Muscle of leg (tissue), 11 donors: ENCODE data around the gene DNAJC5. TPM values are rescaled to one million over a fixed set of nuclear protein-coding genes. Genes with fewer than 3 reads are reported as not detected.
A peak's percentile ranks its signal among the peaks of the same experiment; 100 is the strongest.
"Not testable (repeated sequence)": the region's sequence is repeated elsewhere in the genome, so short reads cannot be mapped to it uniquely, and the experiment has no call there.

Experiments used
- DNase-seq: peaks from one replicate; pipeline ENCODE4 v3.0.0; 2013
- H3K27ac ChIP-seq: one replicate; pipeline ENCODE4 v1.5.1; 2013; ENCODE audit warnings: mild to moderate bottlenecking, low read length, control low read depth
- H3K27me3 ChIP-seq: one replicate; pipeline ENCODE4 v1.6.1; 2013; ENCODE audit warnings: low read length; ENCODE audit not compliant: control insufficient read depth, insufficient read depth
- H3K36me3 ChIP-seq: one replicate; pipeline ENCODE4 v1.6.1; 2013; ENCODE audit warnings: low read length; ENCODE audit not compliant: control insufficient read depth, insufficient read depth
- H3K4me1 ChIP-seq: one replicate; pipeline ENCODE4 v1.6.1; 2013; ENCODE audit warnings: low read length; ENCODE audit not compliant: control insufficient read depth, insufficient read depth
- H3K4me3 ChIP-seq: one replicate; pipeline ENCODE4 v1.5.1; 2013; ENCODE audit warnings: low read length, control low read depth
- H3K9me3 ChIP-seq: replicated peaks from 2 replicates; pipeline ENCODE4 v1.6.1; 2013; ENCODE audit warnings: low read depth, low read length; ENCODE audit not compliant: control insufficient read depth
- WGBS: methylation state at CpG from one replicate; pipeline ENCODE4 v1.1.5; 2013; ENCODE audit warnings: missing lambda C conversion rate; ENCODE audit not compliant: insufficient coverage; 5-methylcytosine and 5-hydroxymethylcytosine counted together
- polyA plus RNA-seq, 8 donors: library from polyadenylated mRNA; unstranded; fragments of 120-200 nt; gene quantifications; one replicate each; pipeline versions ENCODE4 v1.2.1 to v1.2.3, GENCODE V29; 2013; ENCODE audit warnings: inconsistent platforms in 1 of 8, low replicate concordance in 1 of 8; ENCODE audit not compliant: insufficient read length in 8 of 8, insufficient read depth in 1 of 8
- total RNA-seq: library from RNA; stranded (reverse); fragments of 120-200 nt; gene quantifications from one replicate; pipeline ENCODE4 v1.2.4, GENCODE V29; 2013

DNAJC5 gene
- total and polyA plus RNA-seq, 9 donors = 26.8 to 37.9 (median 32.3) TPM

DNA sequence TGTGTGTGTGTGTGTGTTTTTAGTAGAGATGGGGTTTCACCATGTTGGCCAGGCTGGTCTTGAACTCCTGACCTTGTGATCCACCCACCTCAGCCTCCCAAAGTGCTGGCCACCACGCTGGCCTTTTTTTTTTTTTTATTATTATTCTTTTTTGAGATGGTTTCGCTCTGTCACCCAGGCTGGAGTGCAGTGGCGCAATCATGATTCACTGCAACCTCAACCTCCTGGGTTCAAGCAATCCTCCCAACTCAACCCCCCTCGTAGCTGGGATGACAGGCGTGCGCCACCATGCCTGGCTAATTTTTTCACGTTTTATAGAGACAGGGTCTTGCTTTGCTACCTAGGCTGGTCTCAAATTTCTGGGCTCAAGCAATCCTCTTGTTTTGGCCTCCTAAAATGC is 20.7 kb upstream of the DNAJC5 start:
- not testable (repeated sequence) for DNase-seq, H3K27ac ChIP-seq, H3K27me3 ChIP-seq

DNA sequence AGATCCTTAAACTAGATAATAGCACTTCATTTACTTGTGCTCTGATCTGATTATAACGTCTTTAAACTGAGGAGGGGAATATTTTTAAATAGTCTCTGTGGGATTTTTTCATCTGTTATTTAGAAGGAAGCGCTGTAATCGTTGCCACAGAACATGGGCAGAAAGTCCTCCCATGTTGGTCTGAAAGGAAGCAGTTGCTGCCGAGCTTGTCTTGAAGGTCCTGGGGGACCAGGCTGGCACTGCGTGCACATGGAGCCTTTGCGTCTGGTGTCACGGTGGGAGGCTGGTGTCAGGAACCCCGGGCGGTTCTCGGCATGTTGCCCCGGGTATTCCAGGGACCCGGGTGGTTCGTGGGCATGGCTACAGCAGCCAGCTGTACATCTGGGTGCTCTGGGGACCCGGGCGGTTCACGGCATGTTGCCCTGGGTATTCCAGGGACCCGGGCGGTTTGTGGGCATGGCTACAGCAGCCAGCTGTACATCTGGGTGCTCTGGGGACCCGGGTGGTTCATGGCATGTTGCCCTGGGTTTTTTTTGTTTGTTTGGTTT is 18.4 kb upstream of the DNAJC5 start:
- no peaks in the 10 kb centered on the region for H3K9me3 ChIP-seq
- H3K4me1 ChIP-seq = peaks cover 26% of the 10 kb centered on the region
- no peak for DNase-seq
- 90% methylated on average over 17 of the region's 19 CpGs for WGBS
- no peaks in the 10 kb centered on the region for H3K27me3 ChIP-seq
- no peak overlapping the region for H3K4me3 ChIP-seq
- H3K27ac ChIP-seq = no peak overlapping the region
- H3K36me3 ChIP-seq = peaks cover 71% of the 10 kb centered on the region

More for the DNA sequence above, 20.7 kb upstream of the DNAJC5 start:
- H3K4me1 ChIP-seq = peaks cover 24% of the 10 kb centered on the region
- H3K36me3 ChIP-seq = peaks cover 78% of the 10 kb centered on the region
- not testable (repeated sequence) for H3K9me3 ChIP-seq, H3K4me3 ChIP-seq
- 97% methylated on average over 5 of the region's 7 CpGs for WGBS

DNA sequence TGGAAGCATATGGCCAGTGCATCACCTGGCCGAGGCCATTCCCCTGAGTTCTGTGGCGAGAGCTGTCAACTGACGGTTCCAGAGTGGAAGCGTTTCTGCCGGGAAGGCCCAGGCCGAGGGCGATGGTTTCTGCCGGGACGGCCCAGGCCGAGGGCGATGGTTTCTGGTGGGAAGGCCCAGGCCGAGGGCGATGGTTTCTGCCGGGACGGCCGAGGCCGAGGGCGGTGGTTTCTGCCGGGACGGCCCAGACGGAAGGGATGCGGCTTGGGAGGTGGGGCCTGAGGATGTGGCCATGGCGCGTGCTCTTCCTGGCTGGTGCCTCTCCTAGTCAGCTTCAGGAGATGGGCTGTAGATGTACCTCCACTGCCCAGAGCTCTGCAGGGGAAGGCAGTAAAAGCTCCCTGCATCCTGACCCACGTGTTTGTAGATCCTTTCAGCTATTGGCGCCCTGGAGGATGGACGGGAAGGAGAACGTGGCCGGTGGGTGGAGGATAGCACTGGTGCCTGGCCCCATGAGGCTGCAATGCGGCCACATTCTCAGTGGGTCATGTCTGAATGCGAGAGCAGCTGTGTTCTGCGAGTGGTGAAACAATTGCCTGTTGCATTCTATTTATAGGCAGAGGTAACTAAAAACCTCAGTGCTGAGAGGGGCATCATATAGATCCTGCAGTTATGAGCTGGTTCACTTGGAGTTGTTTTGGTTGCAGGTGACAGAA is 17.0 kb upstream of the DNAJC5 start:
- Histone ChIP-seq H3K9me3 (no peaks in the 10 kb centered on the region), H3K4me1 (peaks cover 26% of the 10 kb centered on the region), H3K36me3 (peaks cover 75% of the 10 kb centered on the region), H3K4me3 (no peak overlapping the region), H3K27me3 (no peaks in the 10 kb centered on the region), H3K27ac (peak overlapping the region; percentile 77)
- 89% methylated on average over 32 of the region's 32 CpGs for WGBS
- peak; percentile 40 for DNase-seq

DNA sequence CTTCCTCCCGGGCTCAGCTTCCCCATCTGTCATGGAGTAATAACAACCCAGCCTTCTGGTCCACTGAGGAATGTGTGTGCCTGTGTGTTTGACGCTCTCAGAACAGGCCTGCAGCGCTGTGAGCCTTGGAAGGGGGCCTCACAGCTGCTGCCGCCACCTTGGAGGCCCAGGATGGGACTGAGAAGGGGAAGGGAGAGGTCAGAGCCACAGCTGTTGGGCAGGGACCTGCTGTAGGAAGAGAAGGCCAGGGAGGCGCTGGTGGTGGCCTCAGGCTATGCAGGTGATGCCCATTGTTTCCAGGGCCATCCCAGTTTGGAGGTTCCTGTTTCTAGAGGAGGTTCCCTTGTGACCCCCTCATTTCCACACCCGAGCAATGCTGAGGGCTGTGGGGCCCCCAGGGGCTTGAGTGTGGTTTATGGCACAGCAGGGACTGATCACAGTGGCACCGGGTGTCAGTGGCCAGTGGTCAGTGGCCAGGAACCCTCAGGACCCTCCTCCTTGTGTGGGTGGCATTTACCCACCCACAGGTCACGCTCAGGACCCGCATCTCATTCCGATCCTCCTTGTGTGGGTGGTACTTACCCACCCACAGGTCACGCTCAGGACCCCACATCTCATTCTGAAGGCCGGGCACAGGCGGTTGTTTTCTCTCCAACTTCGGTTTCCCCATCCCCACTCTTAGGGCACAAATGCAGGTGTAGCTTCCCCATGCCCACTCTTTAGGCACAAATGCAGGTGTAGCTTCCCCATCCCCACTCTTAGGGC is 15.8 kb upstream of the DNAJC5 start:
- H3K4me3 ChIP-seq = no peak overlapping the region
- H3K27ac ChIP-seq = peak overlapping the region; percentile 77
- peak; percentile 65 for DNase-seq
- H3K4me1 ChIP-seq = peaks cover 35% of the 10 kb centered on the region
- peaks cover 78% of the 10 kb centered on the region for H3K36me3 ChIP-seq
- 71% methylated on average over 12 of the region's 14 CpGs for whole genome bisulfite sequencing
- H3K9me3 ChIP-seq = no peaks in the 10 kb centered on the region
- no peaks in the 10 kb centered on the region for H3K27me3 ChIP-seq

DNA sequence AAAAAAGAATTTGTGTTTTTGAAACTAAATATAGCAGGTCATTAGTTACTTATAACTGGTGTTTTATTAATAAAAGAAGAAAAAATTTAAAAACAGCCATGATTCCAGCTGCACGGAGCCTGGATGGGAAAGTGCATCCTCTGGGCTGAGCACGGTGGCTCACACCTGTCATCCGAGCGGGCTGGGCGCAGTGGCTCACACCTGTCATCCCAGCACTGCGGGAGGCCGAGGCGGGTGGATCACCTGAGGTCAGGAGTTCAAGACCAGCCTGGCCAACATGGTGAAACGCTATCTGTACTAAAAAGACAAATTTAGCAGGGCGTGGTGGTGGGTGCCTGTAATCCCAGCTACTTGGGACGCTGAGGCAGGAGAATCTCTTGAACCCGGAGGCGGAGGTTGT is 14.0 kb upstream of the DNAJC5 start:
- not testable (repeated sequence) for DNase-seq, H3K4me3 ChIP-seq, H3K27ac ChIP-seq, H3K27me3 ChIP-seq, H3K9me3 ChIP-seq
- H3K36me3 ChIP-seq = peaks cover 79% of the 10 kb centered on the region
- 87% methylated on average over 13 of the region's 13 CpGs for WGBS
- H3K4me1 ChIP-seq = peaks cover 50% of the 10 kb centered on the region

DNA sequence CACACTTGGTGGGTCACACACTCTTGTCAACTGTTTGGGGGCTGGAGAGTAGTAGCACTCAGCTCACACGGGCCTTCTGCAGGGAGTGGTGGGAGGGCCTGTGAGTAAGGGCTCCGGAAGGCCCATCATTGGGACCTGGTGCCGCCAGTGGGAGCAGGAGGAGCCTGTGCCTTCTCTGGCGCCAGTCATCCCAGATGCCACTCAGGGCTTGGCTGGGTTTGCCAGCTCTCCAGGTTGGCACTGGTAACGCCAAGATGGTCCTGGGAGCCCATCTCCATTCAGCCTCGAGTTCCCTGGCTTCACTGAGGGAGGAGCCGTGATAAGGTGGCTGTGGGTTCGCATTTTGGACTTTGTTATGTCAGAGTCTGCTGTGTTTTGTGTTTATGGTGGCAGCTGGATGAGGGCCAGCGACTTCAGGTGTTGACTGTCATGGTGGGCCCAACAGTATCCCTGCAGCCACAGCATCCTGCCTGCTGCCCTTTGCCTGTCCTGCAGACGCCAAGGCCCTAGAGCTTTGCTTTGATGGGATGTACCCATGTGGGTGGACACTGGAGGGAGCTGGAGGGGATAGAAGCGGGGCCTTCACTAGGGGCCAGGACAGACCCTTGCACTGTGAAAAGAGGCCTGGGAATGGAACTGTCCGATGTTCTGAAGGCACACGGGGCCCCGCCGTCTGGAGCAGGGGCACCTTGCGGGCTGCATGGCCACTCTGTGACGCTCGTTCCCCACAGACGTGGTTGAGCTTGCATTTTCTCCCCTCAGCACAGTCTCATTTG is 13.3 kb upstream of the DNAJC5 start:
- WGBS = 82% methylated on average over 17 of the region's 19 CpGs
- Histone ChIP-seq H3K4me1 (peaks cover 46% of the 10 kb centered on the region), H3K27me3 (no peaks in the 10 kb centered on the region), H3K9me3 (no peaks in the 10 kb centered on the region), H3K27ac (no peak overlapping the region), H3K36me3 (peaks cover 75% of the 10 kb centered on the region), H3K4me3 (no peak overlapping the region)
- no peak for DNase-seq

DNA sequence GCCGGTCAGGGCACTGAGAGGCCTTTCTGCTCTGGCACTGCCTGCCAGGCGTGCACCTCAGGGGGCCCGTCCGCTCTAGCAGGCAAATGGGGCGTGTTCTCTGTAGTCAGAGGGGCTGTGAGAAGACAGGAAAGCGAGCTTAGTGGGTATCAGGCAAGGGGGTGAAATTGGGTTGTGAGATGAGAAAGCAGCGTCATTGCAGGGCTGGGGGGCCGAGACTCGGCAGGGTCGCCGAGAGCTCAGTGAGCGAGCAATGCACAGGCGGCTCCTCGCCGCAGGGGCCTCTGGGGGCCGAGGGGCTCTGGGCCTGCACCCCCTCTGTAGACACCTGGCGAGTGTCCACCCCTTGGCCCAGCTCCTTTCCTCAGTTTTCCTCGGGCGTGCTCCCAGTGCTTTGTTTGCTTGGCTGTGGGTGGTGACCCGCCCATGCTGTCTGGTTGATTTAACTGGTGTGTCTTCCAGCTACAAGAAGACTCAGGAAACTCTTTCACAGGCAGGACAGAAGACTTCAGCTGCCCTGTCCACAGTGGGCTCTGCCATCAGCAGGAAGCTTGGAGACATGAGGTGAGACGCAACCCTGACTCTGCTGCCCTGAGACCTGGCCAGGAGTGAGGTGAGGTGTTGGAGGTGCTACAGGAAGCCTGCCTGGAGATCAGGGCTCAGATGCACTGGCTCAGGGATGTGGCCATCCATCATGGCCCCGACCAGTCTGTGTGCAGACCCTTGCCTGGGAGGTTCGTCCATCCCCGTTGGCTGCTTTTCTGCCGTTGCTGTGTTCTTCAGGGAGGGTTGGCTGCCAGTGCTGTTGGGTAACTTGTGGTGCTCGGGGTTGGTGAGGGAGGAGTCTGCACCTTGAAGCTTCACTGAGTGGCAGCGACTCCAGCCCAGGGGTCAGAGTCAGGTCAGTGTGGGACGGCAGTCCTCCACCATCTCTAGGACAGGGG is 12.4 kb upstream of the DNAJC5 start:
- Histone ChIP-seq H3K4me1 (peaks cover 43% of the 10 kb centered on the region), H3K4me3 (no peak overlapping the region), H3K27me3 (no peaks in the 10 kb centered on the region), H3K9me3 (no peaks in the 10 kb centered on the region), H3K27ac (no peak overlapping the region), H3K36me3 (peaks cover 79% of the 10 kb centered on the region)
- no peak for DNase-seq
- WGBS = 83% methylated on average over 23 of the region's 28 CpGs

DNA sequence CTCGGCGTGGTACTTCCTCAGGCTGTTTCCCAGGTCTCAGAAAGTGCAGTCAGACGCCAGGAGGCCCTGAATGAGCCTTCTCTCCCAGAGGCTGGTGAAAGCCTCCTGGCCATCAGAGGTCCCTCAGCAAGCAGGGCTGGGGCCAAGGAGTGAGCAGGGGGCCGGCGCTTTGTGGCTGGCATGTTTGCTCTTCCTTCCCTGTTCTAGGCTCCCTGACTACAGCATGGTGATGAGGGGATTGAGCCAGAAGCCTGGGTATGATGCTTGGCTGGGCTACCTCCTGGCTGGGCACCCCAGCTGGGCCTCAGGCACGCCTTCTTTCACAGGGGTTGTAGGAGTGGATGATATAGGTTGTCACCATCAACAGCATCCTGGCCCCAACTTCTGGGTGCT is 11.7 kb upstream of the DNAJC5 start:
- Histone ChIP-seq H3K27me3 (no peaks in the 10 kb centered on the region), H3K9me3 (no peaks in the 10 kb centered on the region), H3K4me1 (peaks cover 37% of the 10 kb centered on the region), H3K4me3 (no peak overlapping the region), H3K36me3 (peaks cover 79% of the 10 kb centered on the region), H3K27ac (no peak overlapping the region)
- 93% methylated on average over 3 of the region's 6 CpGs for WGBS
- DNase-seq = no peak

DNA sequence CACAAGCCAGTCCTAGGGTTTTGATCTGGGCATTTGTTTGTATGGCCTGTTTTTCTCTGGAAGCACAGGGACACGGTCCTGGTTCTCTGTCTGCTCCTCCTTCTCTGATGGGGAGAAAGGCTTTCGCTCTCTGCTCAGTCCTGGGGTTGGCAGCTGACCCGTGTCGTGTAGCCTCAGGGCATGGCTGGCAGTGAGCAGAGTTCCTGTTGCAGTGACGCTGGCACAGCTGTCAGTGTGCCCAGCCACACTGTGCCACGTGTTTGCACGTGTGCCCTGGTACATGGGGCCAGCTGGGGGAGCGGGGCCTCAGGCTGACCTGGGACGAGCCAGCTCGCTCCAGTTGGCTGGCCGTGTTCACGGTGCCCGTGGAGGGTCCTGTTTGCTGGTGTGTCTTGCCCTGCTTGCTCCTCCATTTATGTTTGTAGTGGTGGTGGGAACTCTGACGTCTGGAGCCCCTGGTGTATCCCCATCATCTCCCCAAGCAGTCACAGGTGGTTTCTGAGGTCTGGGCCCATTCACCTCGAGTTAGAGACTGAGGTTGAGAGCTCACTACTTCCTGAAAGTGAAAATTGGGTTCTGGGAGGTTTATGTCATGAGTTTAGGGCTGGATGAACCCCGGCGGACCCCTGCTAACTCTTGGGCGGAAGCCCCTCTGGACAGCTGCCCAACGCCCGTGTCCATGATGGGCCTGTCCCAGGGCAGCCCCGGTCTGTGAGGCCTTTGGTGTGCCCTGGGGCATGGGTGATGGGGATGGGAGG is 10.2 kb upstream of the DNAJC5 start:
- H3K9me3 ChIP-seq = no peaks in the 10 kb centered on the region
- no peak overlapping the region for H3K4me3 ChIP-seq
- WGBS = 82% methylated on average over 17 of the region's 21 CpGs
- peaks cover 24% of the 10 kb centered on the region for H3K4me1 ChIP-seq
- no peaks in the 10 kb centered on the region for H3K27me3 ChIP-seq
- peaks cover 80% of the 10 kb centered on the region for H3K36me3 ChIP-seq
- peak; percentile 48 for DNase-seq
- peak overlapping the region; percentile 80 for H3K27ac ChIP-seq
